22Rv1 (cell line): ENCODE measurements around the gene RNF152.

Experiments
- H3K27ac ChIP-seq: fragments of 450-650 bp; 2 replicates; pipeline ENCODE4 v1.5.1; 2017
- ZFX ChIP-seq: fragments of 450-650 bp; IDR thresholded peaks from 2 replicates; pipeline ENCODE4 v1.6.1; 2017; ENCODE audit warnings: antibody characterized with exemption, borderline replicate concordance
- TF ChIP-seq, protein P1 (sequence below): fragments of 450-650 bp; IDR thresholded peaks from 2 replicates; pipeline ENCODE4 v1.5.1; 2017; ENCODE audit warnings: mild to moderate bottlenecking

RNF152 gene

DNA sequence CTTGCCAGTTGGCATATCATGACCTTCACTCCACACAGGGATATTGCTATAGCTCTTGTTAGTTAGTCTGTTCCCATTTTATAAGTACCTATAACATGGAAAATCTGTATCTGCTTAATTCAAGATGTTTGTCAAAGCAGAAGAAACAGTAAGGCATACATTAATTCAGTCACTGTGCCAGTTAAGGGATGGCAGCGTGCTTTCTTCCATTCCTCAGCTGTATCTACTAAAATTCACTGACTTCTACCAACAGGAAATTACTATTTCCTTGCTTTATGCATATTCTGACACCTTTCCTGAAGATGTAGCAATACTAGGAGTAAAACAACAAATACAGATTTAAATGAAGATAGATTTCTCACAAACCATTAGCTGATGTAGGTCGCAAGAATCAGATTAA lies 59.9 kb downstream of the RNF152 start:
- no peak overlapping the region for H3K27ac ChIP-seq
- TF ChIP-seq, protein P1, sequence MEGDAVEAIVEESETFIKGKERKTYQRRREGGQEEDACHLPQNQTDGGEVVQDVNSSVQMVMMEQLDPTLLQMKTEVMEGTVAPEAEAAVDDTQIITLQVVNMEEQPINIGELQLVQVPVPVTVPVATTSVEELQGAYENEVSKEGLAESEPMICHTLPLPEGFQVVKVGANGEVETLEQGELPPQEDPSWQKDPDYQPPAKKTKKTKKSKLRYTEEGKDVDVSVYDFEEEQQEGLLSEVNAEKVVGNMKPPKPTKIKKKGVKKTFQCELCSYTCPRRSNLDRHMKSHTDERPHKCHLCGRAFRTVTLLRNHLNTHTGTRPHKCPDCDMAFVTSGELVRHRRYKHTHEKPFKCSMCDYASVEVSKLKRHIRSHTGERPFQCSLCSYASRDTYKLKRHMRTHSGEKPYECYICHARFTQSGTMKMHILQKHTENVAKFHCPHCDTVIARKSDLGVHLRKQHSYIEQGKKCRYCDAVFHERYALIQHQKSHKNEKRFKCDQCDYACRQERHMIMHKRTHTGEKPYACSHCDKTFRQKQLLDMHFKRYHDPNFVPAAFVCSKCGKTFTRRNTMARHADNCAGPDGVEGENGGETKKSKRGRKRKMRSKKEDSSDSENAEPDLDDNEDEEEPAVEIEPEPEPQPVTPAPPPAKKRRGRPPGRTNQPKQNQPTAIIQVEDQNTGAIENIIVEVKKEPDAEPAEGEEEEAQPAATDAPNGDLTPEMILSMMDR: no peak
- no peak for TF ChIP-seq ZFX

GRCh38 chr18:61831071-61831470 lies 61.7 kb downstream of the RNF152 start:
- TF ChIP-seq ZFX: no peak
- TF ChIP-seq, protein P1: no peak
- no peak overlapping the region for H3K27ac ChIP-seq

DNA sequence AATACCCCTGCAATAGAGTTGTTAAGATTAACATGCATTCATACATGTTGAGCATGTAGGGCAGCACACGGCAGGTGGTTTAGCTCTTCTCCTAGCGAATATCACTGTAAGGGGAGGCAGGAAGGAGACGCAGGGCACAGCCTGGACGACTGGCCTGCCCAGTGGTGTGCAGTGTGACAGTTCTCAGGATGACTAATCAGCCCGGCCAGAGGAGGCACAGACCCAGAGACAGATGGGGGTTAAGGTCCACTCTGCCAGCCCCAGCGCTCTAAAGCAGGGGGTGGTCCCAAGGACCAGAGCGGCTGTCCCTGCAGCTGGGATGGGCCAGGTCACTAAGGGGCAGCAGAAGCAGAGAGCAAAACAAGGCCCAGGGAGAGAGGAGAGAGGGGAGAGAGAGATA lies 63.7 kb downstream of the RNF152 start:
- TF ChIP-seq ZFX: no peak
- TF ChIP-seq, protein P1: no peak
- H3K27ac ChIP-seq: no peak overlapping the region

DNA sequence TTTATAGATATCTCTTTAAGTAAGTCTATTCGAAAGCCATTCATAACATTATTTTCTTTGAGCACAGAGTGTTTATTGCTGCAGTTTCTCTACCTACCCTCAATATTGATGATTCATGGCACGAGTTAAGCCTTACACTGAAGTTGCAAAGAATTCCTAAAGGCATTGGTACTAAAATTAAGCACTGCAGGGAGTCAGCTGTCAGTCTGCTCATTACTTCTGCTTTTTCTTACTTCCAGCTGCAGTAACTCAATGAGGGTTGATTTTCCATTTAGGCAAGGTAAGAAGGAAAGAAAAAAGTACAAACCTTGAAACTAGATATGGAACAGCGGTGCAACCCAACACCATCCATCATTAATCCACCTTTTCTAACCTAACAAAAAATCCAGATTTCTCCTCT lies 65.2 kb downstream of the RNF152 start:
- no peak overlapping the region for H3K27ac ChIP-seq
- TF ChIP-seq, protein P1: no peak
- no peak for TF ChIP-seq ZFX

DNA sequence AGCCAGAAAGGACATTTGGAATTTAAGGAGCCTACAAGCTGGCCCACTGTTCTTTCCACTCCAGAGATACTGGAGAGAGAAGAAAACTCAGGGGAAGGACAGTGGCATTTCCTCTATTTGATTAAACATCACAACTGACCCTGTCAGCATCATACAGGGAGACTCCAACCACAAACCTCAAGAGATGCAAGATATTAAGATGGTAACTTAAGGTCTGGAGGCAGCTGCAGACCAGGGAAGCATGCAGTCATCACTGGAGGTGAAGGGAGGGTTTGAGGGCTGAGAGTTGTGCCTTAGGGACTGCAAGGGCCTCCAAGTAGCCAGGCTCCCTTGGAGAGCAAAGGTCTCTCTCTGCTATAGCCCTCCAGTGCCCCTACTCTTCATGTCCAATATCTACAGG lies 67.4 kb downstream of the RNF152 start:
- H3K27ac ChIP-seq: no peak overlapping the region
- TF ChIP-seq ZFX: no peak
- TF ChIP-seq, protein P1: no peak

GRCh38 chr18:61824733-61825363 lies 68.0 kb downstream of the RNF152 start:
- TF ChIP-seq, protein P1: no peak
- TF ChIP-seq ZFX: no peak
- H3K27ac ChIP-seq: no peak overlapping the region

DNA sequence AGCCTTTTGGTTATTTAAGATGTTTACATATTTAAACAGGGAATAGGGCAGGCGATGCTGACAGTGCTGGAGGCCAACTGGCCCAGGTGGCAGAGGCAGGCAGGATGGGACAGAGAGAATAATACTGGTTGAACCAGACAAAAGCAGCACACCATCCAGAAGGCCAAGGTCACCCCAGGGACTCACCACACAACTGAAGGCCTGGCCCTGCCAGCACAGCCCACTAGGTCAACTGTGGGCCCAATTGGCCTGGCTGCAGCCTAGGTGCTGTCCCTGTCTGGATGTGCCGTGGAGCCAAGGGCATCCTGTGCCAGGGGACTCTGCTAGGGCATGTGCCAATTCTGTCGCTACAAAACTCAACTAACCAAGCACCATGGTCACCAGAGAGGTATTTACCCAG lies 69.2 kb downstream of the RNF152 start:
- H3K27ac ChIP-seq: no peak overlapping the region
- TF ChIP-seq ZFX: no peak
- TF ChIP-seq, protein P1: no peak
